GF-D8 (cell line): ENCODE results near the gene DHFR2.
"Not testable (repeated sequence)": the region's sequence is repeated elsewhere in the genome, so short reads cannot be mapped to it uniquely, and the experiment has no call there.

ENCODE experiments used
- DNase-seq: peaks from one replicate; lab custom pipeline; 2025; lab: John Stamatoyannopoulos, UW

The DHFR2 gene

DNA sequence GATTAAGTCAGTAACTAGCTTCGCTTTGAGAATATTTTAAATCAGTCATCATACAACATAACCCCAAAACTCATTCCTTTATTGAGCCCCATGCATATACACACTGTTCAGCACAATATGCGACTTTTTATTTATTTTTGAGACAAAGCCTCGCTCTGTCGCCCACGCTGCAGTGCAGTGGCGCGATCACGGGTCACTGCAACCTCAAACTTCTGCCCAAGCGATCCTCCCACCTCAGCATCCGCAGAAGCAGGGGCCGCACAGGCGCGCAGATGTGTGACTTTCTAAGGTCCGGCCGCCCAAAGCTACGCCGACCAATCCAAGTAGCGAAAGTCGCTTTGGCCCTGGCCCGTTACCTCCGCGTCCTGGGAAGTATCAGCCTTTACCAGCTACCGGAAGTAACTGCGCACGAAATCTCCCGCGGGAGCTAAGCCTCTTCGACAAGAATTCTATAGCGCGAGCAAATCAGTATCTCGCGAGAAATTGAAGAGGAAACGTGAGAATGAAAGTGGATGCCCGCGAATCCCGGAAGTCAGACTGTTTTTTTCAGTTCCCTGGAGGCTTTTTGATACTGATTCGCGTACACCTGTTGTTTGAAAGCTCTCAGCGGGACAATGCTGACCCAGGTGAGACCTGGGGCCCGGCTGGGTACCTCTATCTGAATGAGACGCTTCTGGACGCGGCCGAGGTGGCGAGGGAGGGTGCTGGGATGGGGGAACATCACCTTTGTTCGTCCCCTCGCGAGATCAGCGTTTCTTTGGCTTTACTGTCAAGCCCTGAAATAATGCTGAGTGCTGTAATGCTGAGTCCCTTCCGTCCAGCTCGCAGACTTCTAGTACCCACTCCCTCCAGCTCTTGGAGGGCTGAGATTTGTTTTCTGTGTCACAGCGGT, at the start of gene DHFR2, which contains the start of gene NSUN3:
DHFR2 (minus strand) TSS at position 404 of the 892 bp plus-strand sequence. CDS start 1,405 bp downstream, outside the sequence.
NSUN3 (plus strand) TSS at position 549 of the 892 bp plus-strand sequence; CDS start at position 615, 66 bp downstream.
- DNase-seq: peak; percentile 94

DNA sequence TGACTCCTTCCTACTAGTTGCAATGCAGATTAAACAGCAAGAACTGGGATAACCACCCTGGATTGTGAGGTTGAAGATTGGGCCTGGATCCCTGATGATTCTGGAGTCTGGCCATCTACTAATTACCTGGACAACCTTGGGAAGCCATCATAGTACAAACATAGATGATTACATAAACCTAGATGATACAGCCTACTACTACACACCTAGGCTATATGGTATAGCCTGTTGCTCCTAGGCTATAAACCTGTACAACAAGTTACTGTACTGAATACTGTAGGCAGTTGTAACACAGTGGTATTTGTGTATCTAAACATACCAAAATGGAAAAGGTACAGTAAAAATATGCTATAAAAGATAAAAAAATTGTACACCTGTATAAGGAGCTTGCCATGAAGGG, 48.1 kb upstream of the DHFR2 start:
- DNase-seq: no peak

DNA sequence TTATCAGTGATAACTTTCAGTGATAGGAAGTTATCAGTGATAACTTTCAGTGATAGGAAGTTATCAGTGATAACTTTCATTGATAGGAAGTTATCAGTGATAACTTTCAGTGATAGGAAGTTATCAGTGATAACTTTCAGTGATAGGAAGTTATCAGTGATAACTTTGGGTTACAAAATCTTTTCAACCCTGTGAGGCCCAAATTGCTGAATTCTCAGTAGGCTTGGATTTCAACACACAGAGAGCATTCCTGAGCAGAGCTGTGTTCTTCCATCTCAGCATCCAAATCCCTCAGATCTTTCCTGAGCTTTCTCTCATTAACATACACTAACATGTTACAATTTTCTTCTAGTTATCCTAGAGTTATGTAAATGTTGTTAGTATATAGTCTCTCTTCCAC, 47.5 kb upstream of the DHFR2 start:
- not testable (repeated sequence) for DNase-seq

DNA sequence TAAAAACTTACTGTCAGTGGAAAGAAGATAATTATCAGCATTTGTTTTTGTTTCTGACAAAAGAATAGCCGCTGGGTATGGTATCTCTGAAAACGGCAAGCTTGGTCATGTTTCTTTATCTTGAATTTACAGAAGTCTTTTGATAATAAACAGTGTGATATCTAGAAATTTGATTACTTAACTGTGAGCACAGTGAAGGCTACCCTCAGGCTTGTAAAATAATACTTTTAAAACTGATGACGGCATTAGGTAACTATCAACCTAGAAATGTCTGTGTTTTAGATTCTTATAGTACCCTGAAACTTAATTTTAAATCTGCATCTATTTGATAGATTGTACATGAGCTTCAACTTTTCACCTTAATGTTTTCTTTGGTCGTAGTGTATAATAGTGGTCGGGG, 43.6 kb upstream of the DHFR2 start:
- DNase-seq: no peak

DNA sequence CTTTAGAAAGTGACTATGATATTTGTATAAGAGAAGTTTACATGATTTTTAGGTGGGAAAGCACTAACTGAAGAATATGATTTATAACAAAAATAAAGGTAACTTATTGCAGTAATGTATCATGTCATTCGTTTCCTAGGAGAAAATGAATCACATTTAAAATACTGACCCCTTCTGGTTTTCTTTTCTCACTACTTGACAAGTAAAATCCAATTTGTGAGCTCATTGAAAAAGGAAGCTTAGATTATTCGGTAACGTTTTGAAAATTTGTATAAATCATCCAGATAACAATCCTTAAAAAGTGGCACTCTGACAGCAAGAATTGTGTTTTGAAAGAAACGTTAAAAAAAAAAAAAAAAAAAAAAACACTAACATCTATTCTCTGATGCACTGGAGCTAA, 39.1 kb upstream of the DHFR2 start:
- no peak for DNase-seq

DNA sequence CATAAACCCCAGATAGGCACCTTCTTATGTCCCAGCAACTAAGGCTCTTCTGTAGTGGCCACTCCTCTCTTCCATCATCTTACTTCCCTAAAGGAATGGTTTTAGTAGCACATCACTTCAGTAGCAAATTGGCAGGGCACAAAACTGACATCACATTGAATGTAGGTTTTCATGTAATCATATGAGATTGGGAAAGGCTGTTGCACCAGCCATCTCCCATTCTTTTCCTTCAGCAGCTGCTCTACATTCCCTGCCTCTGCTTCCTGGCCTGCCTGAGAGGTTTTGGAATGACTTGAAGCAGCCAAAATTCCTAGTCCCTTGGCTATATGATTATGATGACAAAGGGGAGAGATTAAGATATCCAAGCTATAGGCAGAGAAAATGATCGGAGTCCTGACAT, 36.6 kb upstream of the DHFR2 start:
- DNase-seq: no peak

DNA sequence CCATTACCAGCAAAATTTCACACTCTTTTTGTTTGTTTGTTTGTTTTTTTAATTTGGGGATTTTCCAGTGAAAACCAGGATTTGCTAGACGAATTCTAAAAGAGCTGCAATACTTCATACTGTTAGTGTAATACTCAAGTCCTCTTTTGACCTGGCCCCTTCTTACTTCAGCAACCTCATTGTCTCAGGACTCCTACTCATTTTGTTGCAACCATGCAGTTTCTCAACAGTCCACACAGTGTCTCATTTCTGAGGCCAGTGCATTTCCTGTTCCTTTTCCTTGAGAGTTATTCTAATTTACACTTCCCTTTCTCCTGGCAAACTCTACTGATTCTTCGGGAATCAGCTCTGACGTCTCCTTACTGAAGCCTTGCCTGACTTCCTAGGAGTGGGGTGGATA, 35.7 kb upstream of the DHFR2 start:
- peak; percentile 82 for DNase-seq

DNA sequence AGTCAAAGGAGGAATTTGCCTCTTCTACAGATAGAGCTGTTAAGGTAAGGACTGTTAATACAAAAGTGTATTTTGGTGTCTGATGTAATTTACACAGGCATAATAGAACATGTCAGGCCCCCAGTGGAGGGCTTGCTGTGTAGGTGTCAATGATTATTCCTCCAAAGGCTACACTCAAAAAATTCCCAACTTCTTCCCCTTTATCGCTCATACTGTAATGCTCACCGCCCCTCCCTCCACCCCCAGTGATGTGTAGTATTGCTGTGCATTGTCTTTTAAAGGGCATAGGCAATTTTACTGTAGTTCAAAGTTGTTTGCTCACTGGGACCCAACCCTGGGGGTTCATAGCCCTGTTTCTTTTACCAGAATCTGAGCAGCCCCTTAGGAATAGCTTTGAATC, 32.4 kb upstream of the DHFR2 start:
- no peak for DNase-seq

DNA sequence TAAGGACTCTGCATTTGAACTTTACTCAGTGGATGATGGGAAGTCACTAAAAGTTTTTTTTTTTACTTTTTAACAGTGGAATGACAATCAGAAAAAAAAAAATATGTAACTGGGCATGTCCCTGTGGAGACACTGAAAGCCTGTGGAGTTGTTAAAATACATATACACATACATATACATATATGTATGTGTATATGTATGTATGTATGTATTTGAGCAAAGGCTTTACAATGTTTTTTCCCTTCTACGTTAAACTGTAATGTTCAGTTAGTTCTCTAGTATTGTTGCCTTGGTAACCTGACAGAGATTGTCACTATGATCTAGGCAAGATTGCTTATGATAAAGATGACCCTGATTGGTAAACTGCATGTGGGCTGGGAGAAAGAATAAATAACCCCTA, 30.4 kb upstream of the DHFR2 start:
- no peak for DNase-seq

DNA sequence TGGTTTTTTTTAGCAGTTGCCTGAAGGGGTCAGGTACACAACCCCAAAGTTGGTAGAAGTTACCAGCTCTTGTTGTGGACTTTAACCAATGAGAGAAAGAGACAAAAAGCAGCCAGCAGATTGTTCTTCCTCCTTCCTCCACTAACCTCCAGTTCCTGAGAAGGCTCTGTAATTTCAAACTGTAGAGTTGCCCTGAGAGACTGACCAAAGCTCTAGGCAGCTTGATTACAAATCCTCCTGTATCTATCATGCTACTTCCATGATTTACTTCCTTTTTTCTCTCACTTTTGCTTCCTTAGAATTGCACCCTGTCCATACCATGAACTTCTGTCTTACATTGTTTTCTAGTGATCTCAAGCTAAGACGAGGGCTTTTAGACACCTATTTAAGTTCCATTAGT, 29.4 kb upstream of the DHFR2 start:
- peak; percentile 18 for DNase-seq

DNA sequence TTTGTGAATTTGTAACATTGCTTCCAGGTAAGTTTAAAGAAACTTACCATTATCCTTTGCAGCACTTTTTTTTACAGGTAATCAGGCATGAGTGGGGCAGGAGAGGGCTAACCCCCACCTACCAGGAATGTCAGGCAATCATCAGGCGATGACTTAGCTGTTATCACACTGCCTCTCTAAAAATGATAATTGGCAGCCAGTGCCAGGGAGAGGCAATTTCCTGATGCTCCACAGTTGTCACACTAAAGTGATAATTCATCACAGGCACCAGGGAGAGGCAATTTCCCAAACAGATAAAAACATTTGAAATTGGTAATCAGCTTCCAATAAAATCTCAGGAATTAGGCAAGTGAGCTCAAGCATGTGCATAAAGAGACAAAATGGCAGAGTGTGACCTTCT, 26.4 kb upstream of the DHFR2 start:
- DNase-seq: no peak

DNA sequence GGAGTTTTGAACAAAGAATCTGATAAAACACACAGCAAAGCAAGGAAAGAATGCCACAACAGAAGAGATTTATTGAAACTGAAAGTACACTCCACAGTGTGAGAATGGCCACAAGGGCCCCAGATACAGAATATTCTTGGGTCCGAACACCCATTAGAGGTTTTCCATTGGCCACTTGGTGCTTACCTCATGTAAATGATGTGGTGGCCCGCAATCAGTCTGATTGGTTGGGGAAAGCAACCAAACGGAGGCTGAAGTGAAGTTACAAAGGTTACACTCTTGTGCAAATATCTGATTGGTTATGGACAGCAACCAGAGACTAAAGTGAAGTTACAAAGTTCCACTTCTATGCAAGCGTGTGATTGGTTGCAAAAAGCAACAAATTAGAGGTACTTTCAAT, 20.5 kb upstream of the DHFR2 start:
- no peak for DNase-seq

DNA sequence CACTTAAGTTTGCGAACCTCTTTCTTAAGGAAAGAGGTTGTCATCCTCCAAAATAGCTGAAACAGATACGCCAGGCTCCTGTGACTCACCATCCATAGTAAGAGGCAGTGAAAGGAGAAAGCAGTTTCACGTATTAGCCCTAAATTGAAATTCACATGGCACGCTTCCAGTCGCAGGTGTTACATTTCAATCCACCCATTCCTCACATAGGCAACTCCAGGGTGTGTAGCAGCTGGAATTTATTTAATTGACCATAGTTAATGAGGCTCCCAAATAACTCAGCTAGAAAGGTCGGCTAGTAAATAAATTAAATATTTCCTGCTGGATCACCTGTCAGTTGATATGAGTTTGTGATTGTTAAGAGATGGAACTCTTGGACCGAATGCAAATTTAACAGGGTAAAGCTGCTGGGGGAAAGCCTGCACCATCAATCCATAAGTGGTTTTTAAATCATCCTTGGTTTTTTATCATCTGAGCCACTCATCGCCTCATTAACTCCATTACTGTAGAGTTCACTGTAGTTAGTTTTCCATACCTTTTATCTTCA, 19.7 kb upstream of the DHFR2 start:
- no peak for DNase-seq

DNA sequence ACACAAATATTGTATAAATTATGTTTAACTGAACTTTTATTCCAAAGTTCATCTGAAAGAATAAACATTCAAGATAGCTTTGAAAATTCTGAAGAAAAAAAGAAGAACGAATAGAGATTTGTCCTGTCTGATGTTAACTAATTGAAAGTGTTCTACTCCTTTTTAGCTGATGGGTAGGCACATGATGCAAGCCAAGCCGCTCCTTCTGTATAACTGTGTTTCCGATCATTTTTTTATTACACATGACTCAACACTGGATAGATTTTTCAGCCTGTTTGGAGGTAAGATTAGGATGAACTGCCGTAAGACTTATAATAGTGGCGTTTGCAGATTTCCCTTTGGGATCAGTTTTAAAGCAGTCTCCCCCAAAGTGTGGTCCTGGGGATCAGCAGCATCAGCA, 19.2 kb upstream of the DHFR2 start:
- DNase-seq: no peak

DNA sequence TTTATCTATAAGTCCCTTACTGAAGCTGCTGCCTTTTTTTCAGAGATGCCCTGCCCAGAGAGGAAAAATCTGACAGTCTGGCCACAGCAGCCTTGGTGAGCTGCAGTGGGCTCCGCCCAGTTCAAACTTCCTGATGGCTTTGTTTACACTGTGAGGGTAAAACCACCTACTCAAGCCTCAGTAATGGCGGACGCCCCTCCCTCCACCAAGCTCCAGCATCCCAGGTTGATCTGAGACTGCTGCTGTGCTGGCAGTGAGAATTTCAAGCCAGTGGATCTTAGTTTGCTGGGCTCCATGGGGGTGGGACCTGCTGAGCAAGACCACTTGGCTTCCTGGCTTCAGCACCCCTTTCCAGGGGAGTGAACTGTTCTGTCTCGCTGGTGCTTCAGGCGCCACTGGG, 17.8 kb upstream of the DHFR2 start:
- not testable (repeated sequence) for DNase-seq

DNA sequence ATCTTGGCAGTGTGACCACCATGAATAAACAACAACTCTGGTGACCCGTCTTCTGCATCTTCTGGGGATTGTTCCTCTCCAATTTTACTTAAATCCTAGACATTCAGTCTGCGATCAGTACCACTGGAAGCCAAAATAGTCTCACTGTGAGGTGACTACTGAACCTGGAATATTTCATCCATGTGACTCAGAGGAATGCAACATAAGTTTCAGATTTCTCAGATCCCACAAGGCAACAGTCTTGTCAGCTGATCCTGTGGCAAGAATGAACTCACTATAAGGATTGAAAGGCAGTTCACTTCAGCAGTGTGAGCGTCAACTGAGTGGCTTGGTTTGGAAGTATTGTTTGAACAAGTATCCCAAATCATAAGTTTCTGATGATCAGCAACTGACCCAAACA, 13.3 kb upstream of the DHFR2 start:
- no peak for DNase-seq

DNA sequence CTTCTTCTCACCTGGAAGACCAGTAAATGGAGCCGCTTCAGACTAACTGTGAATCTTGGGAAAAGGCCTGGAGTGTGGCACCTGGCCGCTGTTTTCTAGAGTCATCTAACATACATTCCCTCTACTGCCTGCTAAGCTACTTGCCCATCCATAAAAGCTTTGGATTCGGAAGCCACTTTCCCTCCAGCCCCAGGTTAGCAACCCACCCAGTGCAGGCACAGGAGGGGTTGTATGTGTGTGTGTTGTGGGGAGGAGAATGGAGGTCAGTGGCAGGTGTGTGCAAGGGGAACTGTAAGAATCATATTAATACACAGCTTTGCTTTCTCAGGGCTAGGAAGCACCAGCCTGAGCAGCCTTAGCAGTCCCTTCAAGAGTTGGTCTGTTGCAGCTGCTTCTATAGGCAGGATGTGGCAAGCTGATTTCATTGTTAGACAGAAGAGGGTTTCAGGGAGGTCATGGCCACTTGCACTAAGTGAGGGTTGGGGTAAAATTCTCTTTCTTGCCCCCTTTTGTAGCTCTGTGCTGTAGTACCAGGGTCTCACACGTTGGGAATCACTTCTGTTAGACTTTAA, 9.1 kb upstream of the DHFR2 start:
- no peak for DNase-seq

DNA sequence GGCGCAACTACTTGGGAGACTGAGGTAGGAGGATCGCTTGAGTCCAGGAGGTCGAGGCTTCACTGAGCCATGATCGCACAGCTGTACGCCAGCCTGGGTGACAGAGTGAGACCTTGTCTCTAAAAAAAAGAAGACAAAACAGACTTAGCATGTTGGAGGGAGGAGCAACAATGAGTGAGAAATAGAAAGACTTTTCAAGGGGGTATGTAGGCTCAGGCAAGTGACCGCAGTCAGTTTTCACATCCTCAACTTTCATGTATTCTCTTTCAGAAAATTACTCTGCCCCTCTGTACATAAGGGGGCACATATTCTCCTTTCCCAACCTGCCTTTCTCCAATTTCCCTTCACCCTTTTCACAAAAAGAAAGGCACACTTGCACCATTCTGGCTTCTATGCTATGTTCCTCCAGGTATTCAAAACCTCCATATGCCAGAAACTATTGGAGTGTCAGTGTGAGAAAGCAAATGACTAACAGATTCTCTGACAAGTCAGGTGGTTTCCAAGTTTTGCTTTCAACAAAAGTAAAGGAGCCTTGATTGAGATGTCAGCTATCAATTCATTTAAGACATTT, 7.7 kb upstream of the DHFR2 start:
- DNase-seq: no peak

DNA sequence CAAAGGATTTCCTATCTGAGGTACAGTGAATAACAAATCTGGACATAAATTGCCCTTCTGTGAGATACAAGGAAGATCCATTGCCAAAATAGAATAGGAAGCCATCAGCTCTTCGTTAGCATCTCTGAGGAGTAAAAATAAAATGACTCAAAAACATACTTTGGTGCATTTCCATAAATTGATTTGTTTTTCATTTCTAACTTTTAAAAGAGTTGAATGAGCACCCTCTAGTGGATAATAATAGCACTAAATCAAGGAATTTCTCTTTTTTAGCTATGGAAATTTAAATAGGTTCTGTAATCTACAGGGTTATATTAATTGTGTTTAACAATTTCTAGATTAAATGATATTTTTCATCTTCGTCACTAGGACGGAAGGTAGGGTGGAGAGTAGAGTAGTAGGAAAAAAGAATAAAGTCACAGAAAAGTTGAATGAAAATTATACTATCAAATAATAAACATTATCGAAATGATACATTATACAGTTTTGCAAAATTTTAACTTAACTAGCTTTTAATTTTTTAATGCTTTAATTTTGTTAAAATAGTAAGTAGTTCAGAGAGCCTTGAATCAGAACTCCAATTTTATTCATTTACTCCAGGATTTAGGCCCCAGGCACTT, 6.6 kb upstream of the DHFR2 start:
- DNase-seq: no peak

DNA sequence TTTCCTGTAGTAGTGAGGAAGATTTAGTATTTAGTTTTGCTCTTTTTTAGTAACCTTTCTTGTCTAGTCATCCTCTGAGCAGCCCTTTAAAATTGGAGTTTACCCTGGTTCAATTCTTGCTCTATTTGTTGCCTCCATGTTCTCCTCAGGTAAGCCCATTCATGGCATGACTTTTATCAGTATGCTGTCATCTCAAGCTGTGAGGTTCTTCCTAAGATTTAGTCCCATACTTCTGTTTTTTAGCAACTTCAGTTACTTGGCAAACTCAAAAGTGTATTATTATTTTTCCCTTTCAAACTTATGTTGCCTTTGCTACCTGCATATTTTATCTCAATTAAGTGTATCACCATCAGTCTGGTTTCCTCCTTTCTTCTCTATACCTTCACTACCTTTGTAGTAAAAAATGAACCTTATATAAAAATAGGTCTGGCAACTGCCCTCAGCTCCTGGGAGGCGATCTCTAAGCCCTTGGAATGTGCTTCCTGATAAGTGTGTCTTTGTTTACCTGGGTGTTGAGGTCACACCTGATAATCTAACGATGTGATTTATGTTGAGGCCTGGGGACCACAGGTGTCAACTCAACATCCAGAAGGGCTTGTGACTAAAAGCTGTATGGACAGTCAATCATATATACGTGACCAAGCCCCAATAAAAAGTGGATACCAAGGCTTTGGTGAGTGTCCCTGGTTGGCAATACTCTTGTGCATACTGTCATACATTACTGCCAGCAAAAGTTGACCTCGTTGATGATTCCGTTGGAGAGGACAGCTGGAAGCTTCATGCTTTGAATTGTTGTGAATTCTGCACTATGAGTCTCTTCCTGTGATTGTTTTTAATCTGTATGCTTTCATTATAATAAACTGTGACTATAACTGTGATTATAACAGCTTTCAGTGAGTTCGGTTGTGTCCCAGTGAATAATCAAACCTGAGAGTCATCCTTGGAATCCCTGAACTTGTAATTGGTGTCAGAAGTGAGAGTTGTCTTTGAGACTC, 4.1 kb upstream of the DHFR2 start:
- DNase-seq: no peak

DNA sequence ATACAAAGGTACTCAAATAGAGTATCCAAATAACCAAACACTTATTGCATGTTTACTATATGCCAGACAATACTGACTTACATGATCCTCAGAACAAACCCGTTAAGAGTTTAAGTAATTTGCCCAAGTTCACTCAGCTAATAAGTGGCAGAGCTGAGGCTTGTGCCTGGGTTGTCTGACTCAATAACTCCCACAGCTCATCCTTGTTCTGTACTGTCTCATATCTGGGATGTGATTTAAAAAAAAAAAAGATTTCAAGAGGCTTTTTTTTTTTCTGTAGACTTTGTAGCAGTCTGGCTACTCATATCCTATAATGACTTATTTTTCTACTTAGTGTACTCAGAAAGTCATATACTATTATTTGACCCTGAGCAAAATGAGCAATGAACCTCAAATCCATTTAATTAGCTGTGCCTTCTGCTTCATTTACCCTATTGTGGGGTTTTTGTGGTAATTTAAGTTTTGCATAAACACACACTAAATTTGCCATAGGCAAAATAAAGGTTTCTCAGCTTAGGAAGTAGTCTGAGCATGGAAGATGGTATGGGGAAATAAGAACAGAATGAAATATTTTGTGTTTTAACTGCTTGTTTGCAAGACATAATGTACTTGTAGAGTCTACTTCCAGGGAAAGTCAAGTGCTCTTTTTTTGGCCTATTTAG, 3.2 kb upstream of the DHFR2 start:
- DNase-seq: no peak
